K562 (cell line): ENCODE results near the gene SALL2. TPM values are rescaled to one million over a fixed set of nuclear protein-coding genes. Genes with fewer than 3 reads are reported as not detected.
A peak's percentile ranks its signal among the peaks of the same experiment; 100 is the strongest.

Source experiments
- ARHGAP35 ChIP-seq: fragments of 450-650 bp; IDR thresholded peaks from 2 replicates; pipeline ENCODE4 v1.6.1; 2018; ENCODE audit not compliant: partially characterized antibody
- DLX4 ChIP-seq: fragments of 250-450 bp; sonication (Bioruptor Pico); IDR thresholded peaks from 2 replicates; pipeline ENCODE4 v1.6.1; 2021; ENCODE audit warnings: mild to moderate bottlenecking
- EGR1 ChIP-seq: fragments of 450-650 bp; conservative IDR thresholded peaks from 2 replicates; pipeline ENCODE4 v1.6.1; 2017; ENCODE audit warnings: mild to moderate bottlenecking
- GABPB1 ChIP-seq: sonication (generic); formaldehyde crosslinking; IDR thresholded peaks from 2 replicates; pipeline ENCODE4 v1.8.0; 2022; ENCODE audit warnings: mild to moderate bottlenecking, missing genetic modification reagents
- IFI16 ChIP-seq: fragments of 250-450 bp; sonication (Bioruptor Pico); IDR thresholded peaks from 2 replicates; pipeline ENCODE4 v2.1.2; 2022; ENCODE audit warnings: mild to moderate bottlenecking, inconsistent platforms
- KDM1A ChIP-seq, 2 experiments: fragments of 450-650 bp; IDR thresholded peaks; 2 replicates each; pipeline ENCODE4 v1.6.1; 2016; ENCODE audit warnings: mild to moderate bottlenecking in 2 of 2
- KHSRP ChIP-seq: fragments of 450-650 bp; IDR thresholded peaks from 2 replicates; pipeline ENCODE4 v1.6.1; 2017
- NR4A1 ChIP-seq, 2 experiments: fragments of 250-450 bp in 1 of 2; fragments of 450-650 bp in 1 of 2; sonication (Bioruptor Pico) in 1 of 2; IDR thresholded peaks; 2 replicates each; pipeline versions ENCODE4 v1.4.0 to v1.6.1; 2016 to 2020; ENCODE audit warnings: mild to moderate bottlenecking in 2 of 2, missing compliant biosample characterization in 1 of 2, missing genetic modification characterization in 1 of 2, moderate library complexity in 1 of 2
- PRDM10 ChIP-seq: fragments of 450-650 bp; IDR thresholded peaks from 2 replicates; pipeline ENCODE4 v1.6.1; 2018; ENCODE audit not compliant: partially characterized antibody
- TCFL5 ChIP-seq: fragments of 250-450 bp; sonication (Bioruptor Pico); conservative IDR thresholded peaks from 2 replicates; pipeline ENCODE4 v1.6.1; 2021; ENCODE audit warnings: mild to moderate bottlenecking, moderate library complexity, matching md5 sums
- THRA ChIP-seq: fragments of 450-650 bp; IDR thresholded peaks from 2 replicates; pipeline ENCODE4 v1.6.1; 2017; ENCODE audit warnings: mild to moderate bottlenecking, moderate library complexity
- VEZF1 ChIP-seq: fragments of 200-800 bp; sonication (Bioruptor generic); IDR thresholded peaks from 2 replicates; pipeline ENCODE4 v1.6.1; 2017; ENCODE audit warnings: missing genetic modification characterization, missing compliant biosample characterization
- ZBED1 ChIP-seq: IDR thresholded peaks from 2 replicates; pipeline ENCODE4 v1.6.1; 2014
- ZBTB17 ChIP-seq: fragments of 450-650 bp; formaldehyde crosslinking; IDR thresholded peaks from 2 replicates; pipeline ENCODE4 v1.4.0; 2020; ENCODE audit warnings: mild to moderate bottlenecking
- ZNF224 ChIP-seq: sonication (generic); formaldehyde crosslinking; IDR thresholded peaks from 2 replicates; pipeline ENCODE4 v1.8.0; 2022; ENCODE audit warnings: mild to moderate bottlenecking, missing genetic modification reagents
- ZNF277 ChIP-seq: fragments of 250-450 bp; sonication (Bioruptor Pico); IDR thresholded peaks from 2 replicates; pipeline ENCODE4 v1.8.0; 2022; ENCODE audit warnings: inconsistent platforms, mild to moderate bottlenecking, moderate library complexity, borderline replicate concordance
- ZNF384 ChIP-seq: IDR thresholded peaks from 2 replicates; pipeline ENCODE4 v1.6.1; 2012; ENCODE audit warnings: low read depth, low read length, improper control_type of control experiment
- ZNF511 ChIP-seq: sonication (generic); formaldehyde crosslinking; IDR thresholded peaks from 2 replicates; pipeline ENCODE4 v1.8.0; 2022; ENCODE audit warnings: mild to moderate bottlenecking, missing genetic modification reagents
- polyA plus RNA-seq, 8 experiments: library from polyadenylated mRNA; depleted of rRNA in 4 of 8; stranded (reverse) in 5 of 8; unstranded in 3 of 8; fragments of >200 nt; fragmentation: Nextera tagmentation in 2 of 8; fragmentation: Illumina TruSeq in 1 of 8; extraction: Ambion mirVana in 2 of 8; extraction: Trizol in 1 of 8; gene quantifications; 2 replicates each; pipeline versions ENCODE4 v1.2.1 to v1.2.3, GENCODE V29; 2011 to 2014; ENCODE audit warnings: inconsistent platforms in 1 of 8, missing spikeins in 1 of 8
- total RNA-seq, 7 experiments: library from RNA; depleted of rRNA in 6 of 7; stranded (reverse); fragments of >200 nt in 6 of 7; fragmentation: Illumina TruSeq in 2 of 7; extraction: Trizol in 2 of 7; gene quantifications; 2 replicates each; pipeline versions ENCODE4 v1.2.1 to v1.2.3, GENCODE V29; 2011 to 2021; ENCODE audit warnings: low replicate concordance in 1 of 7

Gene SALL2
- total and polyA plus RNA-seq, 9 of the 15 experiments (the other 6 are each of a cell fraction or from before 2014, with no cell fraction given) = 6.6 to 30.4 (median 12.9) TPM

GRCh38 chr14:21528381-21529348 is 2.5 kb upstream of the SALL2 start (continued):
- TF ChIP-seq ZNF511 (CRISPR knock-in tag) (no peak), DLX4 (CRISPR knock-in tag) (no peak), IFI16 (CRISPR knock-in tag) (no peak), ZNF224 (CRISPR knock-in tag) (no peak), ARHGAP35 (no peak), KHSRP (no peak), TCFL5 (no peak), ZBED1 (no peak), ZNF384 (no peak), ZNF277 (CRISPR knock-in tag) (no peak), GABPB1 (CRISPR knock-in tag) (no peak), NR4A1 (CRISPR knock-in tag; IDR thresholded peaks at IDR 0.05) (no peak), NR4A1 (tag; IDR thresholded peaks at IDR 0.05) (no peak), KDM1A (IDR thresholded peaks at IDR 0.05) (0 out of 4 replicates have a peak, but pooled peaks of 1 of the 2 experiments have one; percentile 27), THRA (no peak), EGR1 (no peak), VEZF1 (CRISPR knock-in tag) (peak; percentile 69), ZBTB17 (CRISPR knock-in tag) (no peak), PRDM10 (peak; percentile 77)
